Prostate gland (tissue), 2 donors: Measurements from ENCODE around the gene CFAP46. TPM values are rescaled to one million over a fixed set of nuclear protein-coding genes. Genes with fewer than 3 reads are reported as not detected.
"Not testable (repeated sequence)": the region's sequence is repeated elsewhere in the genome, so short reads cannot be mapped to it uniquely, and the experiment has no call there.

Experiments
- DNase-seq: peaks from one replicate; pipeline ENCODE4 v3.0.0-alpha.2; 2019; ENCODE audit warnings: low spot score
- H3K27ac ChIP-seq, 2 donors: fragments of 200-600 bp; sonication (generic); 2 replicates each; pipeline ENCODE4 v1.5.1; 2017 to 2019
- H3K27me3 ChIP-seq: fragments of 200-600 bp; sonication (generic); replicated peaks from 2 replicates; pipeline ENCODE4 v1.5.1; 2019; ENCODE audit not compliant: insufficient read depth
- H3K36me3 ChIP-seq, 2 donors: fragments of 200-600 bp; sonication (generic); 1 replicate in 1 of 2; 2 replicates in 1 of 2; pipeline versions ENCODE4 v1.5.1 to v1.8.1; 2017 to 2019
- H3K4me1 ChIP-seq: fragments of 200-600 bp; sonication (generic); replicated peaks from 2 replicates; pipeline ENCODE4 v1.5.1; 2019
- H3K4me3 ChIP-seq, 2 donors: fragments of 200-600 bp; sonication (generic); 2 replicates each; pipeline ENCODE4 v1.5.1; 2017 to 2019
- H3K9me3 ChIP-seq: fragments of 200-600 bp; sonication (generic); 2 replicates; pipeline ENCODE4 v1.5.1; 2017
- CTCF ChIP-seq, 4 experiments: fragments of 200-600 bp in 2 of 4; fragments of 450-650 bp in 2 of 4; sonication (generic) in 2 of 4; IDR thresholded peaks; 1 replicate in 3 of 4; 2 replicates in 1 of 4; pipeline ENCODE4 v1.5.1; 2016 to 2019; ENCODE audit warnings: antibody characterized with exemption in 4 of 4, mild to moderate bottlenecking in 2 of 4, moderate library complexity in 2 of 4
- POLR2A ChIP-seq: fragments of 450-650 bp; IDR thresholded peaks from one replicate; pipeline ENCODE4 v1.6.1; 2016; ENCODE audit warnings: antibody characterized with exemption, mild to moderate bottlenecking
- POLR2AphosphoS5 ChIP-seq: sonication (generic); formaldehyde crosslinking; IDR thresholded peaks from one replicate; pipeline ENCODE4 v1.6.1; 2017; ENCODE audit warnings: antibody characterized with exemption
- WGBS: methylation state at CpG from one replicate; pipeline ENCODE4 v1.1.5; 2018; 5-methylcytosine and 5-hydroxymethylcytosine counted together
- intact Hi-C: fragments of 100-400 bp; cut with DNase I; formaldehyde crosslinking; loops from one replicate; pipeline ENCODE4 v1.14.2; 2022
- total RNA-seq, 2 donors: library from RNA; depleted of rRNA; stranded (reverse); fragments of >200 nt; gene quantifications; one replicate each; pipeline ENCODE4 v1.1.0, GENCODE V29; 2016

Gene CFAP46
- total RNA-seq, 2 donors from 2014 or later: 1.4 to 9.3 TPM

- TF ChIP-seq POLR2AphosphoS5 (no peak), CTCF (IDR thresholded peaks at IDR 0.05) (no peak), POLR2A (no peak)
- H3K36me3 ChIP-seq: no peaks in the 10 kb centered on the region
- H3K27me3 ChIP-seq: no peaks in the 10 kb centered on the region
- DNase-seq: no peak
- H3K4me3 ChIP-seq: no peak overlapping the region
- no peaks in the 10 kb centered on the region for H3K9me3 ChIP-seq
- H3K4me1 ChIP-seq: no peaks in the 10 kb centered on the region
- intact Hi-C loops: no loop called here
- H3K27ac ChIP-seq: no peak overlapping the region
- WGBS: 95% methylated on average over 22 of the region's 22 CpGs
Observed at GRCh38 chr10:132925614-132926013, 16.8 kb downstream of the CFAP46 start.

GRCh38 chr10:132925071-132925561 lies 17.3 kb downstream of the CFAP46 start:
- intact Hi-C loops: no loop called here

DNA sequence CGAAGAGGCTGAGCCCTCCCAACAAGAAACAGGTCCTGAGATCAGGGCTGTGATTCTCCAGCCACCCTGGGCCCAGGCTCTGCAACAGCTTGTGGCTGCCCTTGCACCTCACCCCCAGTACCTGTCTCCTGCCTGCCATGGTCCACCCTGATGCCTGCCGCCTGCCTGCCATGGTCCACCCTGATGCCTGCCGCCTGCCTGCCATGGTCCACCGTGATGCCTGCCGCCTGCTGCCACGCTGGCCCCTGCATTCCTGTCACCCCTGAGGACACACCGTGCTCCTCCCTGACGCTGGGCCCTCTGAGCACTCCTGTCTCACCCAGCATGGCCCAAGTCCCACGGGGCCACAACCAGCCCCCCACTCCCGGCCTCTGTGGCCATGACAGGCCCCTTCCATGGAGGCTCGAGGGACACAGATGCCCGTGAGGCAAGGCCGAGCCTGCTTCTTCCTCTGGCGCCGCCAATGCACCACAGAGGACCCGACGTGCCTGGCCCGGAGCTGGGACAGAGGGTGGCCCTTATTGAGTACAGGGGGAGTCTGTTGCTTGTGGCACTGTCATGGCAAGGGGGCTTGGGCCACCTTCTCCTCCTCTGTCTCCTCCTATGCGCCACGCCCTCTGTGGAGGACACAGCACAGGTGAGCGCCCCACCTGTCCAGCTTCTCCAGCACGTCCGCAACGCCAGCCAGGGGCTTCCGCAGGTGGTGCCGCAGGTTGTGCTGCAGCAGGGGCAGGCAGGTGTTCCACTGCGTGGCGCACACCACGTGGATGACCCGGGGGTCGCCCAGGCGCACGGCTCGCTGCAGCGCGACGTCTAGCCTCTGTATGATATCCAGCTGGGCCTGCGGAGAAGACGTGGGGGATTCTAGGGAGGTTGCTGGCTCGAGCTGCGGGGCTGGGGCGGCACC lies 18.1 kb downstream of the CFAP46 start:
- DNase-seq: no peak
- no peaks in the 10 kb centered on the region for H3K36me3 ChIP-seq
- no peak overlapping the region for H3K4me3 ChIP-seq
- H3K27ac ChIP-seq: no peak overlapping the region
- no peaks in the 10 kb centered on the region for H3K4me1 ChIP-seq
- 91% methylated on average over 39 of the region's 42 CpGs for WGBS
- H3K9me3 ChIP-seq: no peaks in the 10 kb centered on the region
- no peak for TF ChIP-seq CTCF (IDR thresholded peaks at IDR 0.05)
- TF ChIP-seq POLR2AphosphoS5: no peak
- TF ChIP-seq POLR2A: no peak
- no peaks in the 10 kb centered on the region for H3K27me3 ChIP-seq
- intact Hi-C loops: no loop called here

More at GRCh38 chr10:132925071-132925561, 17.3 kb downstream of the CFAP46 start:
- no peak for TF ChIP-seq POLR2AphosphoS5
- TF ChIP-seq POLR2A: no peak
- TF ChIP-seq CTCF (IDR thresholded peaks at IDR 0.05): no peak
- no peak for DNase-seq
- H3K4me1 ChIP-seq: no peaks in the 10 kb centered on the region
- no peaks in the 10 kb centered on the region for H3K9me3 ChIP-seq
- no peaks in the 10 kb centered on the region for H3K27me3 ChIP-seq
- no peak overlapping the region for H3K4me3 ChIP-seq
- 85% methylated on average over 22 of the region's 24 CpGs for WGBS
- H3K27ac ChIP-seq: no peak overlapping the region
- H3K36me3 ChIP-seq: no peaks in the 10 kb centered on the region

- intact Hi-C loops, H3K4me3 ChIP-seq, H3K4me1 ChIP-seq, H3K27me3 ChIP-seq, H3K9me3 ChIP-seq, H3K27ac ChIP-seq, DNase-seq, H3K36me3 ChIP-seq: not testable (repeated sequence)
- WGBS: 89% methylated on average over 7 of the region's 7 CpGs
Observed at GRCh38 chr10:132923384-132923783, 19.0 kb downstream of the CFAP46 start.

DNA sequence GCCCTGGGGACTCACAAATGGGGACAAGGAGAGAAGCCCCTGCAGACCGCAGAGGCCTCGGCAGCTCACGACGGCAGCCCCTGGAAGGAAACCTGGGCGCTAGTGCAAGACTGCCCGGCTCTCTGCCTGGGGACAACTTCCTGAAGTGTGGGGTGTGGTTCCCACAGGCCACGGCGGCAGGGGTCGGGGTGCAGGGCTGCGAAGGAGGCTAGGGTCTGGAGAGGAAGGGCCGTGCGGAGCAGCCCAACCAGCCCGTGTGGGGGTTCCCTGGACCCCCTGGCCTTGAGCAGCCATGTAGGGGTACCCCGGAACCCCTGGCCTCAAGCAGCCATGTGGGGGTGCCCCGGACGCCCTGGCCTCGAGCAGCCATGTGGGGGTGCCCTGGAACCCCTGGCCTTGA lies 19.5 kb downstream of the CFAP46 start:
- Histone ChIP-seq H3K27me3 (no peaks in the 10 kb centered on the region), H3K9me3 (no peaks in the 10 kb centered on the region), H3K4me1 (no peaks in the 10 kb centered on the region), H3K4me3 (no peak overlapping the region), H3K27ac (no peak overlapping the region), H3K36me3 (no peaks in the 10 kb centered on the region)
- no peak for DNase-seq
- WGBS: 80% methylated on average over 16 of the region's 17 CpGs
- intact Hi-C loops: no loop called here
- TF ChIP-seq CTCF (IDR thresholded peaks at IDR 0.05): no peak
- TF ChIP-seq POLR2AphosphoS5: no peak
- TF ChIP-seq POLR2A: no peak
